ENCODE data around the gene ELAVL2. TPM values are rescaled to one million over a fixed set of nuclear protein-coding genes. Genes with fewer than 3 reads are reported as not detected.

The ELAVL2 gene
- total and polyA plus RNA-seq, 2 of the 4 experiments (the other 2 are of a cell fraction): 0.36 TPM; not detected in 1

DNA sequence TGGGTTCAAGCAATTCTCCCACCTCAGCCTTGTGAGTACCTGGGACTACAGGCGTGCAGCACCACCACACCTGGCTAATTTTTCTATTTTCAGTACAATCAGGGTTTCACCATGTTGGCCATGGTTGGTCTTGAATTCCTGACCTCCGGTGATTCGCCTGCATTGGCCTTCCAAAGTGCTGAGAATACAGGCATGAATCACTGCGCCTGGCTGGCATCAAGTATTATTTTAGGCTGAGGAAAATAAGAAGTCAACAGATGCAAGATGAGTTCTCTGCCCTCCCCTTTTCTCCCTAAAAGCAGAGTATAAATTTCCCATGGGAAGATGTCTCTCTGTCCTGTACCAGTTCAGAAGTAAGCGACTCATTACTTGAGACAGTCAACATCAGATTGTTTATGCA, 71.5 kb downstream of the ELAVL2 start:
- ATAC-seq (ENCODE audit: low read depth) (no peak), DNase-seq (no peak)
- Histone ChIP-seq H3K4ac (ENCODE audit: low read depth, low read length) (no peak overlapping the region), H2BK15ac (ENCODE audit: low read depth, low read length) (no peak overlapping the region), H3K9me3 (ENCODE audit: control insufficient read depth, insufficient read depth, low read length) (peaks cover 5% of the 10 kb centered on the region; the same call in 1 of the 2 replicates), H3K27me3 (ENCODE audit: control insufficient read depth, insufficient read depth, low read length) (no peaks in the 10 kb centered on the region), H2AK9ac (replicated peaks; ENCODE audit: low read depth, low read length, poor library complexity) (no peak overlapping the region), H3K79me1 (ENCODE audit: low read depth in 1 of 2, low read length in 2 of 2) (no peaks in the 10 kb centered on the region), H3K4me3 (ENCODE audit: insufficient read depth, low read depth, low read length) (no peak overlapping the region), H3K9ac (ENCODE audit: low read depth, low read length) (no peak overlapping the region), H4K20me1 (ENCODE audit: insufficient read depth, low read length) (no peaks in the 10 kb centered on the region), H3K4me1 (ENCODE audit: control insufficient read depth, insufficient read depth, low read length) (no peaks in the 10 kb centered on the region), H3K4me2 (ENCODE audit: low read depth, low read length) (no peak overlapping the region), H4K8ac (ENCODE audit: low read depth in 2 of 2, low read length in 2 of 2) (no peak overlapping the region), H2BK5ac (ENCODE audit: low read depth, low read length, poor library complexity, severe bottlenecking) (no peak overlapping the region), H2BK20ac (ENCODE audit: low read depth, low read length) (no peak overlapping the region), H3K23ac (ENCODE audit: low read depth, low read length) (no peak overlapping the region), H3K36me3 (ENCODE audit: control insufficient read depth, insufficient read depth, low read length) (no peaks in the 10 kb centered on the region), H2AFZ (replicated peaks; ENCODE audit: low read length, poor library complexity) (no peak overlapping the region), H3K56ac (ENCODE audit: extremely low read depth, insufficient read depth, low read length) (no peak overlapping the region), H3K9me1 (ENCODE audit: insufficient read depth, low read length) (no peaks in the 10 kb centered on the region), H4K5ac (ENCODE audit: low read depth, low read length) (no peak overlapping the region), H2BK120ac (ENCODE audit: low read depth, low read length) (no peak overlapping the region), H3K18ac (ENCODE audit: low read depth, low read length) (no peak overlapping the region), H3K27ac (ENCODE audit: insufficient read depth, low read length) (no peak overlapping the region), H3K14ac (replicated peaks; ENCODE audit: low read depth, low read length) (no peak overlapping the region), H4K91ac (ENCODE audit: insufficient read depth, low read depth, low read length) (no peak overlapping the region), H2AK5ac (ENCODE audit: low read depth, low read length) (no peak overlapping the region)
- POLR2A ChIA-PET (ENCODE audit: unreplicated experiment): no interaction called here
- TF ChIP-seq, protein P1, sequence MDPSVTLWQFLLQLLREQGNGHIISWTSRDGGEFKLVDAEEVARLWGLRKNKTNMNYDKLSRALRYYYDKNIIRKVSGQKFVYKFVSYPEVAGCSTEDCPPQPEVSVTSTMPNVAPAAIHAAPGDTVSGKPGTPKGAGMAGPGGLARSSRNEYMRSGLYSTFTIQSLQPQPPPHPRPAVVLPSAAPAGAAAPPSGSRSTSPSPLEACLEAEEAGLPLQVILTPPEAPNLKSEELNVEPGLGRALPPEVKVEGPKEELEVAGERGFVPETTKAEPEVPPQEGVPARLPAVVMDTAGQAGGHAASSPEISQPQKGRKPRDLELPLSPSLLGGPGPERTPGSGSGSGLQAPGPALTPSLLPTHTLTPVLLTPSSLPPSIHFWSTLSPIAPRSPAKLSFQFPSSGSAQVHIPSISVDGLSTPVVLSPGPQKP (IDR thresholded peaks at IDR 0.05; ENCODE audit: borderline replicate concordance, low read depth, low read length): no peak
- no peak for TF ChIP-seq MXI1 (IDR thresholded peaks at IDR 0.05; ENCODE audit: borderline replicate concordance, low read depth, low read length)
- TF ChIP-seq POLR2A (IDR thresholded peaks at IDR 0.05; ENCODE audit: low read depth, low read length): no peak
- TF ChIP-seq MAFK (IDR thresholded peaks at IDR 0.05; ENCODE audit: low read depth, low read length): no peak
- TF ChIP-seq BHLHE40 (IDR thresholded peaks at IDR 0.05; ENCODE audit: low read depth, low read length): no peak
- no peak for TF ChIP-seq RCOR1 (IDR thresholded peaks at IDR 0.05; ENCODE audit: insufficient replicate concordance, low read length)
- no peak for TF ChIP-seq RAD21 (IDR thresholded peaks at IDR 0.05; ENCODE audit: low read length)
- TF ChIP-seq RFX5 (IDR thresholded peaks at IDR 0.05; ENCODE audit: low read depth, low read length): no peak
- TF ChIP-seq SMC3 (IDR thresholded peaks at IDR 0.05; ENCODE audit: low read depth, low read length): no peak
- TF ChIP-seq MAZ (IDR thresholded peaks at IDR 0.05; ENCODE audit: borderline replicate concordance, low read depth, low read length): no peak
- TF ChIP-seq, protein P2, sequence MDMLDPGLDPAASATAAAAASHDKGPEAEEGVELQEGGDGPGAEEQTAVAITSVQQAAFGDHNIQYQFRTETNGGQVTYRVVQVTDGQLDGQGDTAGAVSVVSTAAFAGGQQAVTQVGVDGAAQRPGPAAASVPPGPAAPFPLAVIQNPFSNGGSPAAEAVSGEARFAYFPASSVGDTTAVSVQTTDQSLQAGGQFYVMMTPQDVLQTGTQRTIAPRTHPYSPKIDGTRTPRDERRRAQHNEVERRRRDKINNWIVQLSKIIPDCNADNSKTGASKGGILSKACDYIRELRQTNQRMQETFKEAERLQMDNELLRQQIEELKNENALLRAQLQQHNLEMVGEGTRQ (IDR thresholded peaks at IDR 0.05; ENCODE audit: low read depth, low read length): no peak
- TF ChIP-seq NFE2L2 (IDR thresholded peaks at IDR 0.05; ENCODE audit: low read depth, low read length): no peak
- no peak for TF ChIP-seq FOS (IDR thresholded peaks at IDR 0.05; ENCODE audit: low read depth, low read length)
- no peak for TF ChIP-seq CHD1 (IDR thresholded peaks at IDR 0.05; ENCODE audit: low read depth, low read length)
- TF ChIP-seq, protein P3, sequence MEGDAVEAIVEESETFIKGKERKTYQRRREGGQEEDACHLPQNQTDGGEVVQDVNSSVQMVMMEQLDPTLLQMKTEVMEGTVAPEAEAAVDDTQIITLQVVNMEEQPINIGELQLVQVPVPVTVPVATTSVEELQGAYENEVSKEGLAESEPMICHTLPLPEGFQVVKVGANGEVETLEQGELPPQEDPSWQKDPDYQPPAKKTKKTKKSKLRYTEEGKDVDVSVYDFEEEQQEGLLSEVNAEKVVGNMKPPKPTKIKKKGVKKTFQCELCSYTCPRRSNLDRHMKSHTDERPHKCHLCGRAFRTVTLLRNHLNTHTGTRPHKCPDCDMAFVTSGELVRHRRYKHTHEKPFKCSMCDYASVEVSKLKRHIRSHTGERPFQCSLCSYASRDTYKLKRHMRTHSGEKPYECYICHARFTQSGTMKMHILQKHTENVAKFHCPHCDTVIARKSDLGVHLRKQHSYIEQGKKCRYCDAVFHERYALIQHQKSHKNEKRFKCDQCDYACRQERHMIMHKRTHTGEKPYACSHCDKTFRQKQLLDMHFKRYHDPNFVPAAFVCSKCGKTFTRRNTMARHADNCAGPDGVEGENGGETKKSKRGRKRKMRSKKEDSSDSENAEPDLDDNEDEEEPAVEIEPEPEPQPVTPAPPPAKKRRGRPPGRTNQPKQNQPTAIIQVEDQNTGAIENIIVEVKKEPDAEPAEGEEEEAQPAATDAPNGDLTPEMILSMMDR (conservative IDR thresholded peaks at IDR 0.05; ENCODE audit: low read depth, low read length): no peak
- no peak for TF ChIP-seq CEBPB (IDR thresholded peaks at IDR 0.05; ENCODE audit: low read depth, low read length)
- no CpG with 5 or more reads among the region's 5 CpGs for WGBS, 2 experiments (ENCODE audit: extremely low coverage in 2 of 2, insufficient read length in 1 of 2)
- in situ Hi-C loops (cut with MboI; ENCODE audit: low sequenced_read_pairs): no loop called here
- intact Hi-C loops (cut with micrococcal nuclease): no loop called here
- no TSS peak for BruUV-seq (replicated peaks)
- dilution Hi-C loops (cut with HindIII; ENCODE audit: low sequenced_read_pairs, unreplicated experiment): no loop called here
- CTCF ChIA-PET: no interaction called here
